GM23338 (cell line): ENCODE results near the gene PNKP. TPM values are rescaled to one million over a fixed set of nuclear protein-coding genes. Genes with fewer than 3 reads are reported as not detected.

ENCODE experiments used
- ATAC-seq: fragments of 200-7000 bp; cut with Tn5 transposase; 3 replicates; pipeline ENCODE4 v1.9.1; 2020
- DNase-seq: peaks from one replicate; pipeline ENCODE4 v3.0.0-alpha.2; 2015; ENCODE audit warnings: low spot score
- H2AFZ ChIP-seq: fragments of 200-600 bp; sonication (generic); 2 replicates; pipeline ENCODE4 v1.8.0; 2016; ENCODE audit warnings: antibody characterized with exemption, mild to moderate bottlenecking, moderate library complexity
- H3F3A ChIP-seq: fragments of 200-600 bp; sonication (generic); replicated peaks from 2 replicates; pipeline ENCODE4 v1.8.0; 2017; ENCODE audit warnings: antibody characterized with exemption, mixed run types, low read depth
- H3K27ac ChIP-seq: fragments of 200-600 bp; sonication (generic); 2 replicates; pipeline ENCODE4 v1.6.1; 2016; ENCODE audit warnings: low read depth
- H3K27me3 ChIP-seq: fragments of 200-600 bp; sonication (generic); 2 replicates; pipeline ENCODE4 v1.8.0; 2016; ENCODE audit warnings: mild to moderate bottlenecking, mixed run types, moderate library complexity; ENCODE audit not compliant: insufficient read depth
- H3K36me3 ChIP-seq: fragments of 200-600 bp; sonication (generic); 2 replicates; pipeline ENCODE4 v1.8.0; 2016; ENCODE audit warnings: mild to moderate bottlenecking; ENCODE audit not compliant: insufficient read depth
- H3K4me1 ChIP-seq: fragments of 200-600 bp; sonication (generic); 2 replicates; pipeline ENCODE4 v1.8.0; 2016; ENCODE audit warnings: mild to moderate bottlenecking, moderate library complexity; ENCODE audit not compliant: insufficient read depth
- H3K4me2 ChIP-seq: fragments of 200-600 bp; sonication (generic); 2 replicates; pipeline ENCODE4 v1.7.1; 2017; ENCODE audit warnings: mixed run types
- H3K4me3 ChIP-seq: fragments of 200-600 bp; sonication (generic); 2 replicates; pipeline ENCODE4 v1.6.1; 2016; ENCODE audit warnings: mixed run types
- H3K79me2 ChIP-seq: fragments of 200-600 bp; sonication (generic); replicated peaks from 2 replicates; pipeline ENCODE4 v1.8.0; 2017; ENCODE audit warnings: mild to moderate bottlenecking; ENCODE audit not compliant: insufficient read depth
- H3K9me2 ChIP-seq: fragments of 200-600 bp; sonication (generic); 2 replicates; pipeline ENCODE4 v1.8.0; 2017; ENCODE audit not compliant: insufficient read depth
- H4K20me1 ChIP-seq: fragments of 200-600 bp; sonication (generic); replicated peaks from 2 replicates; pipeline ENCODE4 v1.8.0; 2017; ENCODE audit warnings: mild to moderate bottlenecking; ENCODE audit not compliant: insufficient read depth
- H3K27ac Mint-ChIP-seq: 2 replicates; pipeline ENCODE4 v1.8.0; 2020; ENCODE audit warnings: inconsistent platforms, mild to moderate bottlenecking, moderate library complexity, mixed read lengths
- H3K27me3 Mint-ChIP-seq: 3 replicates; pipeline ENCODE4 v1.8.0; 2022; ENCODE audit warnings: low read depth, mild to moderate bottlenecking, moderate library complexity, mixed read lengths, inconsistent platforms; ENCODE audit not compliant: insufficient read depth, poor library complexity
- H3K36me3 Mint-ChIP-seq: 3 replicates; pipeline ENCODE4 v1.8.0; 2021; ENCODE audit warnings: low read depth, mild to moderate bottlenecking, inconsistent platforms, moderate library complexity, mixed read lengths
- H3K4me1 Mint-ChIP-seq: 3 replicates; pipeline ENCODE4 v1.8.0; 2020; ENCODE audit warnings: mild to moderate bottlenecking, inconsistent platforms, mixed read lengths
- H3K4me3 Mint-ChIP-seq: 3 replicates; pipeline ENCODE4 v1.8.0; 2021; ENCODE audit warnings: moderate library complexity, mild to moderate bottlenecking, inconsistent platforms, mixed read lengths
- H3K9me3 Mint-ChIP-seq: 3 replicates; pipeline ENCODE4 v1.8.0; 2020; ENCODE audit warnings: moderate library complexity, mild to moderate bottlenecking, inconsistent platforms, mixed read lengths
- CREB1 ChIP-seq: fragments of 250-450 bp; sonication (Bioruptor Pico); IDR thresholded peaks from 2 replicates; pipeline ENCODE4 v1.5.0; 2020; ENCODE audit warnings: low read depth, mild to moderate bottlenecking, moderate library complexity
- EZH2 ChIP-seq: fragments of 200-600 bp; sonication (generic); IDR thresholded peaks from one replicate; pipeline ENCODE4 v1.8.0; 2017; ENCODE audit warnings: antibody characterized with exemption, mild to moderate bottlenecking, low read depth; ENCODE audit not compliant: unreplicated experiment
- EZH2phosphoT487 ChIP-seq: fragments of 200-600 bp; sonication (generic); IDR thresholded peaks from one replicate; pipeline ENCODE4 v1.8.1; 2018; ENCODE audit warnings: antibody characterized with exemption; ENCODE audit not compliant: unreplicated experiment
- JUNB ChIP-seq: IDR thresholded peaks from one replicate; pipeline ENCODE4 v1.6.1; 2016; ENCODE audit warnings: antibody characterized with exemption; ENCODE audit not compliant: unreplicated experiment
- NANOG ChIP-seq: IDR thresholded peaks from 2 replicates; pipeline ENCODE4 v1.6.1; 2016; ENCODE audit warnings: antibody characterized with exemption, borderline replicate concordance
- POLR2AphosphoS5 ChIP-seq: IDR thresholded peaks from 2 replicates; pipeline ENCODE4 v1.6.1; 2016; ENCODE audit warnings: antibody characterized with exemption, low read depth
- REST ChIP-seq: IDR thresholded peaks from one replicate; pipeline ENCODE4 v1.6.1; 2018; ENCODE audit warnings: antibody characterized with exemption; ENCODE audit not compliant: unreplicated experiment
- STAT1 ChIP-seq: IDR thresholded peaks from one replicate; pipeline ENCODE4 v1.6.1; 2016; ENCODE audit warnings: antibody characterized with exemption; ENCODE audit not compliant: unreplicated experiment
- ZNF114 ChIP-seq: fragments of 250-450 bp; sonication (Bioruptor Pico); IDR thresholded peaks from 2 replicates; pipeline ENCODE4 v1.5.0; 2020; ENCODE audit warnings: mild to moderate bottlenecking, moderate library complexity
- polyA plus RNA-seq: library from polyadenylated mRNA; unstranded; fragments of >200 nt; fragmentation: Nextera tagmentation; extraction: Ambion mirVana; gene quantifications from 2 replicates; pipeline ENCODE4 v1.2.1, GENCODE V29; 2016
- total RNA-seq: library from RNA; depleted of rRNA; stranded (reverse); fragments of >200 nt; shearing (Covaris generic); gene quantifications from 2 replicates; pipeline ENCODE4 v1.2.3, GENCODE V29; 2014
- TF ChIP-seq, protein P1 (sequence below): IDR thresholded peaks from 2 replicates; pipeline ENCODE4 v1.6.1; 2016; ENCODE audit warnings: antibody characterized with exemption
- TF ChIP-seq, protein P2 (sequence below), 2 experiments: fragments of 200-600 bp in 1 of 2; sonication (generic) in 1 of 2; conservative IDR thresholded peaks; 2 replicates each; pipeline versions ENCODE4 v1.5.1 to v1.6.1; 2016 to 2017; ENCODE audit warnings: antibody characterized with exemption in 2 of 2, low read depth in 2 of 2, mild to moderate bottlenecking in 2 of 2, moderate library complexity in 1 of 2

PNKP gene
- total and polyA plus RNA-seq, 2 experiments from 2014 or later, result 99.6 to 109 TPM

DNA sequence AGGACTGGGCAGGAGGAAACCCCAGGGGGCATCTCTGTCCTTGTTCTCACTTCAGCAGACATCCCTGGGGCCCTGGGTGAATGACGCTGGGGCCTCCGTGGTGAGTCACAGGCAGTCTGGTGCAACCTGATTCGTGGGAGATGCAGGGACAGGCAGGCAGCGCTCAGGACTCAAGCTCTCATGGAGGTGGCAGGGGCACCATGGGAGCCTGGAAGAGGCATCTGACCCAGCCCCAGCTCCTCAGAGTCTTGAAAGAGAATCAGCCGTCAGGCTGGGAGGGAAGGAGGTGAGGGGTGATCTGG, 30.4 kb downstream of the PNKP start:
- Histone ChIP-seq H2AFZ (no peak overlapping the region), H4K20me1 (peaks cover 3% of the 10 kb centered on the region; the same call in 1 of the 2 replicates), H3K4me3 (no peak overlapping the region), H3K4me2 (no peak overlapping the region), H3K4me1 (no peaks in the 10 kb centered on the region), H3K79me2 (no peaks in the 10 kb centered on the region), H3K27ac (no peak overlapping the region), H3K27me3 (no peaks in the 10 kb centered on the region), H3F3A (0 out of 2 replicates have a peak, but pooled peaks cover 3% of the 10 kb centered on the region), H3K36me3 (no peaks in the 10 kb centered on the region), H3K9me2 (no peaks in the 10 kb centered on the region)
- Mint-ChIP-seq H3K27me3 (peaks cover 19% of the 10 kb centered on the region), H3K27ac (no peak overlapping the region), H3K36me3 (peaks cover 54% of the 10 kb centered on the region), H3K9me3 (no peaks in the 10 kb centered on the region; the same call in 2 of the 3 replicates), H3K4me3 (no peak overlapping the region), H3K4me1 (peaks cover 6% of the 10 kb centered on the region)
- no peak for ATAC-seq
- DNase-seq, result no peak
- no peak for TF ChIP-seq EZH2phosphoT487
- no peak for TF ChIP-seq ZNF114 (CRISPR knock-in tag)
- TF ChIP-seq NANOG, result no peak
- TF ChIP-seq, protein P1, sequence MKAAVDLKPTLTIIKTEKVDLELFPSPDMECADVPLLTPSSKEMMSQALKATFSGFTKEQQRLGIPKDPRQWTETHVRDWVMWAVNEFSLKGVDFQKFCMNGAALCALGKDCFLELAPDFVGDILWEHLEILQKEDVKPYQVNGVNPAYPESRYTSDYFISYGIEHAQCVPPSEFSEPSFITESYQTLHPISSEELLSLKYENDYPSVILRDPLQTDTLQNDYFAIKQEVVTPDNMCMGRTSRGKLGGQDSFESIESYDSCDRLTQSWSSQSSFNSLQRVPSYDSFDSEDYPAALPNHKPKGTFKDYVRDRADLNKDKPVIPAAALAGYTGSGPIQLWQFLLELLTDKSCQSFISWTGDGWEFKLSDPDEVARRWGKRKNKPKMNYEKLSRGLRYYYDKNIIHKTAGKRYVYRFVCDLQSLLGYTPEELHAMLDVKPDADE, result no peak
- TF ChIP-seq, protein P2, sequence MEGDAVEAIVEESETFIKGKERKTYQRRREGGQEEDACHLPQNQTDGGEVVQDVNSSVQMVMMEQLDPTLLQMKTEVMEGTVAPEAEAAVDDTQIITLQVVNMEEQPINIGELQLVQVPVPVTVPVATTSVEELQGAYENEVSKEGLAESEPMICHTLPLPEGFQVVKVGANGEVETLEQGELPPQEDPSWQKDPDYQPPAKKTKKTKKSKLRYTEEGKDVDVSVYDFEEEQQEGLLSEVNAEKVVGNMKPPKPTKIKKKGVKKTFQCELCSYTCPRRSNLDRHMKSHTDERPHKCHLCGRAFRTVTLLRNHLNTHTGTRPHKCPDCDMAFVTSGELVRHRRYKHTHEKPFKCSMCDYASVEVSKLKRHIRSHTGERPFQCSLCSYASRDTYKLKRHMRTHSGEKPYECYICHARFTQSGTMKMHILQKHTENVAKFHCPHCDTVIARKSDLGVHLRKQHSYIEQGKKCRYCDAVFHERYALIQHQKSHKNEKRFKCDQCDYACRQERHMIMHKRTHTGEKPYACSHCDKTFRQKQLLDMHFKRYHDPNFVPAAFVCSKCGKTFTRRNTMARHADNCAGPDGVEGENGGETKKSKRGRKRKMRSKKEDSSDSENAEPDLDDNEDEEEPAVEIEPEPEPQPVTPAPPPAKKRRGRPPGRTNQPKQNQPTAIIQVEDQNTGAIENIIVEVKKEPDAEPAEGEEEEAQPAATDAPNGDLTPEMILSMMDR (conservative IDR thresholded peaks at IDR 0.05; ENCODE audit: low read depth in 2 of 2), result no peak
- TF ChIP-seq POLR2AphosphoS5, result no peak
- no peak for TF ChIP-seq EZH2
- no peak for TF ChIP-seq STAT1
- no peak for TF ChIP-seq REST
- no peak for TF ChIP-seq JUNB
- TF ChIP-seq CREB1, result no peak
